ENCODE results near the gene MRPS18B. TPM values are rescaled to one million over a fixed set of nuclear protein-coding genes. Genes with fewer than 3 reads are reported as not detected.

MRPS18B gene
- total and polyA plus RNA-seq, 2 of the 13 experiments (the other 11 are each of a cell fraction or from before 2014, with no cell fraction given), result 125 to 131 TPM

- TF ChIP-seq PBX2 (CRISPR knock-in tag; IDR thresholded peaks at IDR 0.05) (no peak), ZNF614 (CRISPR knock-in tag; IDR thresholded peaks at IDR 0.05; ENCODE audit: borderline replicate concordance) (peak; percentile 97), ZNF800 (CRISPR knock-in tag; IDR thresholded peaks at IDR 0.05) (peak; percentile 70; the same call in 1 of the 2 replicates), NFAT5 (CRISPR knock-in tag; IDR thresholded peaks at IDR 0.05) (no peak), ARID4A (CRISPR knock-in tag; IDR thresholded peaks at IDR 0.05; ENCODE audit: borderline replicate concordance) (peak; percentile 97), SKIL (CRISPR knock-in tag; IDR thresholded peaks at IDR 0.05; ENCODE audit: borderline replicate concordance) (no peak), PRDM15 (CRISPR knock-in tag; IDR thresholded peaks at IDR 0.05) (no peak)
Measured at GRCh38 chr6:30672445-30673253, 55.0 kb downstream of the MRPS18B start, which contains the start of gene DHX16 (continued).

Measured in HepG2 (cell line).